ENCODE measurements around the gene FOXK1. TPM values are rescaled to one million over a fixed set of nuclear protein-coding genes. Genes with fewer than 3 reads are reported as not detected.

Gene FOXK1
- total and polyA plus RNA-seq, 2 of the 13 experiments (the other 11 are each of a cell fraction or from before 2014, with no cell fraction given): 4.6 to 8.8 TPM

DNA sequence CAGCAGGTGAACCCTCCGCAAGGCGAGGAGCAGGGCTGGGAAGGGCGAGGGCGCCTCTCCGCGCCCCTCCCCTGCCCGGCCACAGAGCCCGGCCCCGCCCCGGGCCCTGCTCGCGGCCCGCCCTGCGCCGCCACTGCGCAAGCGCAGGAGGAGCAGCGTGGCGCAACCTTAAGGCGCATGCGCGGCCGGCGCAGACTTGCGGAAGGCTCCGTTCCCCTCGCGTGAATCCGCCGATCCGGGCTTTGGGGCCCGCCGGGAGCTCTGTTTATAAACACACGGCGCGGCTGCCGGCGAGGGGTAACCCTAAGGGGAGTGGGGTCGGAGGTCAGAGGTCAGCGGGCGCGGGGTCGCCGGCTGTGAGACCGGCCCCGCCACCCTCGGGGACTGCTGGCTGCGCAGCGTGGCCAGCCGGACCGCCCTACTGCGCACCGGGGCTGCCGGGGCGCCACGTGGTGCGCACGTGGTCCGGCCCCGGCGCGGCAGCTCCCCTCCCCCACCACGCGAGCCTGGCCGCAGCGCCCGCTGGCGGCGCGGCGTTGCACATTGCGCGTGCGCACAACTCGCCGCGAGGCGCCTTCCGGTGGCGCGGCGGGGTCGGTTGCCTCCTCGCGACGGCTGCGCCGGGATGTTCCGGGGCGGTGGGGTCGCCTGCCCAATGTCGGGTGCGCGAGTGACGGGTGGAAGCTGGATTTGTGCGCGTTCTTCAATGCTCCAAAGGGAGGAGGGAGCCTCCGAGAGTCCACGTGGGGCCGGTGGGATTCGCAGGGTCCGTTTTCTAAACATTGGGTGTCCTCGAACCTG, 40.2 kb upstream of the FOXK1 start (continued):
- TF ChIP-seq ISX (CRISPR knock-in tag; conservative IDR thresholded peaks at IDR 0.05): peak; percentile 87; the same call in 1 of the 2 replicates
- peak; percentile 13; the same call in 1 of the 2 replicates for TF ChIP-seq FOSL2 (CRISPR knock-in tag; IDR thresholded peaks at IDR 0.05)
- TF ChIP-seq HOMEZ (CRISPR knock-in tag; IDR thresholded peaks at IDR 0.05; ENCODE audit: low read depth): peak; percentile 62; the same call in 1 of the 2 replicates
- TF ChIP-seq, protein P1, sequence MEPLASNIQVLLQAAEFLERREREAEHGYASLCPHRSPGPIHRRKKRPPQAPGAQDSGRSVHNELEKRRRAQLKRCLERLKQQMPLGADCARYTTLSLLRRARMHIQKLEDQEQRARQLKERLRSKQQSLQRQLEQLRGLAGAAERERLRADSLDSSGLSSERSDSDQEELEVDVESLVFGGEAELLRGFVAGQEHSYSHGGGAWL (CRISPR knock-in tag; IDR thresholded peaks at IDR 0.05): peak; percentile 95
- peak; percentile 56; the same call in 1 of the 2 replicates for TF ChIP-seq DR1 (CRISPR knock-in tag; IDR thresholded peaks at IDR 0.05)
- peak; percentile 64; the same call in 1 of the 2 replicates for TF ChIP-seq PBX3 (CRISPR knock-in tag; IDR thresholded peaks at IDR 0.05; ENCODE audit: borderline replicate concordance)
- TF ChIP-seq NFRKB (IDR thresholded peaks at IDR 0.05): no peak
- peak; percentile 90 for TF ChIP-seq RBFOX2 (IDR thresholded peaks at IDR 0.05; ENCODE audit: low read depth, low read length)
- TF ChIP-seq HHEX (CRISPR knock-in tag; IDR thresholded peaks at IDR 0.05): no peak
- no peak for TF ChIP-seq CBX2 (IDR thresholded peaks at IDR 0.05; ENCODE audit: low read depth, low read length)
- TF ChIP-seq CBX2 (CRISPR knock-in tag; IDR thresholded peaks at IDR 0.05; ENCODE audit: low read depth): 0 out of 2 replicates have a peak, but pooled peaks have one; percentile 30
- TF ChIP-seq, protein P2, sequence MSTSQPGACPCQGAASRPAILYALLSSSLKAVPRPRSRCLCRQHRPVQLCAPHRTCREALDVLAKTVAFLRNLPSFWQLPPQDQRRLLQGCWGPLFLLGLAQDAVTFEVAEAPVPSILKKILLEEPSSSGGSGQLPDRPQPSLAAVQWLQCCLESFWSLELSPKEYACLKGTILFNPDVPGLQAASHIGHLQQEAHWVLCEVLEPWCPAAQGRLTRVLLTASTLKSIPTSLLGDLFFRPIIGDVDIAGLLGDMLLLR (CRISPR knock-in tag; IDR thresholded peaks at IDR 0.05): peak; percentile 99; the same call in 1 of the 2 replicates
- no peak for TF ChIP-seq ZBTB1 (CRISPR knock-in tag; IDR thresholded peaks at IDR 0.05; ENCODE audit: borderline replicate concordance)
- peak; percentile 97 for TF ChIP-seq PRMT3 (CRISPR knock-in tag; IDR thresholded peaks at IDR 0.05; ENCODE audit: borderline replicate concordance, low read depth)
- TF ChIP-seq, protein P3, sequence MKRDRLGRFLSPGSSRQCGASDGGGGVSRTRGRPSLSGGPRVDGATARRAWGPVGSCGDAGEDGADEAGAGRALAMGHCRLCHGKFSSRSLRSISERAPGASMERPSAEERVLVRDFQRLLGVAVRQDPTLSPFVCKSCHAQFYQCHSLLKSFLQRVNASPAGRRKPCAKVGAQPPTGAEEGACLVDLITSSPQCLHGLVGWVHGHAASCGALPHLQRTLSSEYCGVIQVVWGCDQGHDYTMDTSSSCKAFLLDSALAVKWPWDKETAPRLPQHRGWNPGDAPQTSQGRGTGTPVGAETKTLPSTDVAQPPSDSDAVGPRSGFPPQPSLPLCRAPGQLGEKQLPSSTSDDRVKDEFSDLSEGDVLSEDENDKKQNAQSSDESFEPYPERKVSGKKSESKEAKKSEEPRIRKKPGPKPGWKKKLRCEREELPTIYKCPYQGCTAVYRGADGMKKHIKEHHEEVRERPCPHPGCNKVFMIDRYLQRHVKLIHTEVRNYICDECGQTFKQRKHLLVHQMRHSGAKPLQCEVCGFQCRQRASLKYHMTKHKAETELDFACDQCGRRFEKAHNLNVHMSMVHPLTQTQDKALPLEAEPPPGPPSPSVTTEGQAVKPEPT (CRISPR knock-in tag; IDR thresholded peaks at IDR 0.05; ENCODE audit: low read depth): peak; percentile 99
- peak; percentile 90 for TF ChIP-seq ZNF253 (CRISPR knock-in tag; IDR thresholded peaks at IDR 0.05; ENCODE audit: borderline replicate concordance)
- TF ChIP-seq FOXA3 (CRISPR knock-in tag; IDR thresholded peaks at IDR 0.05): peak; percentile 50; the same call in 1 of the 2 replicates
- peak; percentile 74 for TF ChIP-seq ELF3 (CRISPR knock-in tag; IDR thresholded peaks at IDR 0.05)
- 0 out of 2 replicates have a peak, but pooled peaks have one; percentile 31 for TF ChIP-seq ZNF713 (CRISPR knock-in tag; IDR thresholded peaks at IDR 0.05)
- TF ChIP-seq, protein P4, sequence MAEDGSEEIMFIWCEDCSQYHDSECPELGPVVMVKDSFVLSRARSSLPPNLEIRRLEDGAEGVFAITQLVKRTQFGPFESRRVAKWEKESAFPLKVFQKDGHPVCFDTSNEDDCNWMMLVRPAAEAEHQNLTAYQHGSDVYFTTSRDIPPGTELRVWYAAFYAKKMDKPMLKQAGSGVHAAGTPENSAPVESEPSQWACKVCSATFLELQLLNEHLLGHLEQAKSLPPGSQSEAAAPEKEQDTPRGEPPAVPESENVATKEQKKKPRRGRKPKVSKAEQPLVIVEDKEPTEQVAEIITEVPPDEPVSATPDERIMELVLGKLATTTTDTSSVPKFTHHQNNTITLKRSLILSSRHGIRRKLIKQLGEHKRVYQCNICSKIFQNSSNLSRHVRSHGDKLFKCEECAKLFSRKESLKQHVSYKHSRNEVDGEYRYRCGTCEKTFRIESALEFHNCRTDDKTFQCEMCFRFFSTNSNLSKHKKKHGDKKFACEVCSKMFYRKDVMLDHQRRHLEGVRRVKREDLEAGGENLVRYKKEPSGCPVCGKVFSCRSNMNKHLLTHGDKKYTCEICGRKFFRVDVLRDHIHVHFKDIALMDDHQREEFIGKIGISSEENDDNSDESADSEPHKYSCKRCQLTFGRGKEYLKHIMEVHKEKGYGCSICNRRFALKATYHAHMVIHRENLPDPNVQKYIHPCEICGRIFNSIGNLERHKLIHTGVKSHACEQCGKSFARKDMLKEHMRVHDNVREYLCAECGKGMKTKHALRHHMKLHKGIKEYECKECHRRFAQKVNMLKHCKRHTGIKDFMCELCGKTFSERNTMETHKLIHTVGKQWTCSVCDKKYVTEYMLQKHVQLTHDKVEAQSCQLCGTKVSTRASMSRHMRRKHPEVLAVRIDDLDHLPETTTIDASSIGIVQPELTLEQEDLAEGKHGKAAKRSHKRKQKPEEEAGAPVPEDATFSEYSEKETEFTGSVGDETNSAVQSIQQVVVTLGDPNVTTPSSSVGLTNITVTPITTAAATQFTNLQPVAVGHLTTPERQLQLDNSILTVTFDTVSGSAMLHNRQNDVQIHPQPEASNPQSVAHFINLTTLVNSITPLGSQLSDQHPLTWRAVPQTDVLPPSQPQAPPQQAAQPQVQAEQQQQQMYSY (CRISPR knock-in tag; IDR thresholded peaks at IDR 0.05): peak; percentile 100

Measured in HepG2 (cell line).